GM18951 (cell line): Measurements from ENCODE around the gene CIITA.
A peak's percentile ranks its signal among the peaks of the same experiment; 100 is the strongest.
"Not testable (repeated sequence)": the region's sequence is repeated elsewhere in the genome, so short reads cannot be mapped to it uniquely, and the experiment has no call there.

Experiments
- POLR2A ChIP-seq: IDR thresholded peaks from 4 replicates; pipeline ENCODE4 v1.6.1; 2011; ENCODE audit warnings: mild to moderate bottlenecking; ENCODE audit not compliant: insufficient read length, insufficient read depth; ENCODE audit errors: extremely low read depth
- in situ Hi-C: fragments of 300-500 bp; cut with MboI; formaldehyde crosslinking; loops from one replicate; pipeline ENCODE4 v1.12.0; 2022; ENCODE audit warnings: low sequenced_read_pairs, mixed read lengths, inconsistent platforms; ENCODE audit not compliant: unreplicated experiment

Gene CIITA

GRCh38 chr16:10922328-10923145 lies 45.5 kb downstream of the CIITA start:
- TF ChIP-seq POLR2A, result no peak
- in situ Hi-C loops, result no loop called here

GRCh38 chr16:10923146-10923649 lies 46.2 kb downstream of the CIITA start:
- in situ Hi-C loops, result no loop called here
- no peak for TF ChIP-seq POLR2A

- no peak for TF ChIP-seq POLR2A
- in situ Hi-C loops, result no loop called here
Observed at GRCh38 chr16:10923650-10924214, 46.7 kb downstream of the CIITA start.

GRCh38 chr16:10925285-10925684 lies 48.3 kb downstream of the CIITA start:
- in situ Hi-C loops, result not testable (repeated sequence)

GRCh38 chr16:10926094-10926493 lies 49.1 kb downstream of the CIITA start:
- in situ Hi-C loops, result no loop called here
- no peak for TF ChIP-seq POLR2A

- no peak for TF ChIP-seq POLR2A
- in situ Hi-C loops, result no loop called here
Observed at GRCh38 chr16:10926867-10927266, 49.9 kb downstream of the CIITA start.

GRCh38 chr16:10927497-10928112 lies 50.6 kb downstream of the CIITA start:
- in situ Hi-C loops, result no loop called here
- TF ChIP-seq POLR2A, result no peak

- in situ Hi-C loops, result not testable (repeated sequence)
Observed at GRCh38 chr16:10929097-10929496, 52.1 kb downstream of the CIITA start.

- in situ Hi-C loops, result no loop called here
- TF ChIP-seq POLR2A, result peak; percentile 29
Observed at GRCh38 chr16:10929853-10930754, 53.1 kb downstream of the CIITA start.

GRCh38 chr16:10930755-10931093 lies 53.7 kb downstream of the CIITA start:
- in situ Hi-C loops, result no loop called here
- no peak for TF ChIP-seq POLR2A

- TF ChIP-seq POLR2A, result no peak
- in situ Hi-C loops, result no loop called here
Observed at GRCh38 chr16:10931134-10931533, 54.1 kb downstream of the CIITA start.

- in situ Hi-C loops, result no loop called here
Observed at GRCh38 chr16:10931977-10932632, 55.1 kb downstream of the CIITA start.

More at GRCh38 chr16:10931977-10932632, 55.1 kb downstream of the CIITA start:
- peak; percentile 30 for TF ChIP-seq POLR2A
